ENCODE measurements around the gene LGALS12.
"Not testable (repeated sequence)": the region's sequence is repeated elsewhere in the genome, so short reads cannot be mapped to it uniquely, and the experiment has no call there.

Gene LGALS12

GRCh38 chr11:63504933-63505586, 824 bp upstream of the LGALS12 start:
- peak; percentile 51 for DNase-seq (ENCODE audit: low read depth)

GRCh38 chr11:63506876-63507275, 992 bp downstream of the LGALS12 start:
- DNase-seq (ENCODE audit: low read depth) = no peak

GRCh38 chr11:63507511-63507910, 1.6 kb downstream of the LGALS12 start:
- DNase-seq (ENCODE audit: low read depth) = no peak

GRCh38 chr11:63508009-63508408, 2.1 kb downstream of the LGALS12 start:
- DNase-seq (ENCODE audit: low read depth) = peak; percentile 14

GRCh38 chr11:63508745-63509144, 2.9 kb downstream of the LGALS12 start:
- DNase-seq (ENCODE audit: low read depth) = no peak

GRCh38 chr11:63510360-63511047, 4.6 kb downstream of the LGALS12 start:
- DNase-seq (ENCODE audit: low read depth) = peak; percentile 83

GRCh38 chr11:63511048-63511748, 5.3 kb downstream of the LGALS12 start:
- DNase-seq (ENCODE audit: low read depth) = no peak

- DNase-seq (ENCODE audit: low read depth) = no peak
These were observed 6.9 kb downstream of the LGALS12 start for GRCh38 chr11:63512816-63513215.

GRCh38 chr11:63516109-63516508, 10.2 kb downstream of the LGALS12 start:
- DNase-seq (ENCODE audit: low read depth) = no peak

- DNase-seq (ENCODE audit: low read depth) = no peak
These were observed 11.3 kb downstream of the LGALS12 start for GRCh38 chr11:63517156-63517555.

- DNase-seq (ENCODE audit: low read depth) = peak; percentile 68
These were observed 12.7 kb downstream of the LGALS12 start for GRCh38 chr11:63518548-63518947.

GRCh38 chr11:63520606-63521170, 14.8 kb downstream of the LGALS12 start:
- DNase-seq (ENCODE audit: low read depth) = peak; percentile 13

GRCh38 chr11:63521896-63522295, 16.0 kb downstream of the LGALS12 start:
- DNase-seq (ENCODE audit: low read depth) = no peak

GRCh38 chr11:63523151-63523550, 17.3 kb downstream of the LGALS12 start:
- DNase-seq (ENCODE audit: low read depth) = no peak

- DNase-seq (ENCODE audit: low read depth) = no peak
These were observed 21.8 kb downstream of the LGALS12 start for GRCh38 chr11:63527667-63528066.

GRCh38 chr11:63528156-63528555, 22.3 kb downstream of the LGALS12 start:
- not testable (repeated sequence) for DNase-seq (ENCODE audit: low read depth)

GRCh38 chr11:63528729-63529278, 22.9 kb downstream of the LGALS12 start:
- DNase-seq (ENCODE audit: low read depth) = not testable (repeated sequence)

GRCh38 chr11:63529373-63529772, 23.5 kb downstream of the LGALS12 start:
- DNase-seq (ENCODE audit: low read depth) = not testable (repeated sequence)

GRCh38 chr11:63530021-63530420, 24.1 kb downstream of the LGALS12 start:
- no peak for DNase-seq (ENCODE audit: low read depth)

GRCh38 chr11:63531074-63531792, 25.3 kb downstream of the LGALS12 start:
- DNase-seq (ENCODE audit: low read depth) = peak; percentile 84

- no peak for DNase-seq (ENCODE audit: low read depth)
These were observed 26.2 kb downstream of the LGALS12 start for GRCh38 chr11:63532117-63532516.

All from fibroblast of gingiva (primary cell).